PC-3 (cell line): ENCODE measurements around the gene PLD1.

Source experiments
- CTCF ChIP-seq: fragments of 300-600 bp; sonication (generic); conservative IDR thresholded peaks from 2 replicates; pipeline ENCODE4 v1.5.1; 2017; ENCODE audit warnings: antibody characterized with exemption, low read depth, mild to moderate bottlenecking, low read length
- EZH2 ChIP-seq: fragments of 300-600 bp; sonication (generic); IDR thresholded peaks from one replicate; pipeline ENCODE4 v1.6.1; 2017; ENCODE audit warnings: antibody characterized with exemption, mild to moderate bottlenecking, low read length; ENCODE audit not compliant: unreplicated experiment
- EZH2phosphoT487 ChIP-seq: fragments of 300-600 bp; sonication (generic); IDR thresholded peaks from 2 replicates; pipeline ENCODE4 v1.6.1; 2018; ENCODE audit warnings: mild to moderate bottlenecking, antibody characterized with exemption, low read length, borderline replicate concordance

- TF ChIP-seq CTCF (no peak), EZH2 (no peak), EZH2phosphoT487 (no peak)
These were observed 35.4 kb upstream of the PLD1 start for GRCh38 chr3:171845481-171846284.
